Activated naive CD4-positive, alpha-beta T cell treated with anti-CD3 and anti-CD28 coated beads, Interleukin-2, amount 50 U/mL, for 72 hours (primary cell): ENCODE data around the gene STAC3. TPM values are rescaled to one million over a fixed set of nuclear protein-coding genes. Genes with fewer than 3 reads are reported as not detected.

Source experiments
- ATAC-seq, 2 donors: fragments of 150-1000 bp; cut with Tn5 transposase; 2 replicates each; pipeline ENCODE4 v1.10.0; 2021; ENCODE audit warnings: mild to moderate bottlenecking in 2 of 2, moderate library complexity in 2 of 2
- DNase-seq, 2 donors: peaks; one replicate each; pipeline ENCODE4 v3.0.0; 2021 to 2022; ENCODE audit warnings: low spot score in 2 of 2
- H3K27ac Mint-ChIP-seq, 2 donors: one replicate each; pipeline ENCODE4 v1.8.0; 2022; ENCODE audit warnings: mild to moderate bottlenecking in 2 of 2, mixed read lengths in 2 of 2
- H3K36me3 Mint-ChIP-seq, 2 donors: one replicate each; pipeline ENCODE4 v1.8.0; 2022; ENCODE audit warnings: mixed read lengths in 2 of 2
- H3K9me3 Mint-ChIP-seq, 2 donors: one replicate each; pipeline ENCODE4 v1.8.0; 2022; ENCODE audit warnings: mixed read lengths in 2 of 2
- total RNA-seq, 2 donors: library from RNA; stranded (reverse); gene quantifications; one replicate each; pipeline ENCODE4 v1.2.3, GENCODE V29; 2022

Gene STAC3
- total RNA-seq, 2 donors from 2014 or later, result 2.8 to 5.4 TPM

GRCh38 chr12:57240066-57240921, 10.7 kb downstream of the STAC3 start:
- H3K9me3 Mint-ChIP-seq, result no peaks in the 10 kb centered on the region
- ATAC-seq (peak; percentile 36 to 39), DNase-seq (peak in 1 of 2 donors; percentile 74)
- H3K27ac Mint-ChIP-seq, result peak overlapping the region; percentile 80 to 83
- peaks cover 0 to 4% of the 10 kb centered on the region in 2 donors for H3K36me3 Mint-ChIP-seq

- DNase-seq (no peak), ATAC-seq (peak; percentile 0 to 1)
- peak overlapping the region; percentile 80 to 83 for H3K27ac Mint-ChIP-seq
- H3K9me3 Mint-ChIP-seq, result no peaks in the 10 kb centered on the region
- H3K36me3 Mint-ChIP-seq, result peaks cover 2 to 4% of the 10 kb centered on the region in 2 donors
These were observed 11.4 kb downstream of the STAC3 start for GRCh38 chr12:57239587-57240065.

- peak; percentile 63 to 70 for ATAC-seq
- Mint-ChIP-seq H3K9me3 (no peaks in the 10 kb centered on the region), H3K27ac (peak overlapping the region in 1 of 2 donors; percentile 80), H3K36me3 (peaks cover 8 to 9% of the 10 kb centered on the region in 2 donors)
- DNase-seq, result peak; percentile 89 to 96
These were observed 12.0 kb downstream of the STAC3 start for GRCh38 chr12:57238854-57239554.

- no peak overlapping the region for H3K27ac Mint-ChIP-seq
- H3K9me3 Mint-ChIP-seq, result no peaks in the 10 kb centered on the region
- DNase-seq, result no peak
- peaks cover 16 to 17% of the 10 kb centered on the region in 2 donors for H3K36me3 Mint-ChIP-seq
- ATAC-seq, result no peak
These were observed 12.8 kb downstream of the STAC3 start for GRCh38 chr12:57237932-57238853.

GRCh38 chr12:57237596-57237931, 13.4 kb downstream of the STAC3 start:
- Mint-ChIP-seq H3K9me3 (no peaks in the 10 kb centered on the region), H3K27ac (peak overlapping the region in 1 of 2 donors; percentile 84), H3K36me3 (peaks cover 22 to 23% of the 10 kb centered on the region in 2 donors)
- ATAC-seq, result no peak
- DNase-seq, result no peak

- H3K36me3 Mint-ChIP-seq, result peaks cover 27 to 28% of the 10 kb centered on the region in 2 donors
These were observed 13.9 kb downstream of the STAC3 start for GRCh38 chr12:57236925-57237595.

GRCh38 chr12:57236201-57236924, 14.6 kb downstream of the STAC3 start:
- Mint-ChIP-seq H3K27ac (no peak overlapping the region), H3K36me3 (peaks cover 34% of the 10 kb centered on the region in 2 donors), H3K9me3 (no peaks in the 10 kb centered on the region)
- DNase-seq, result no peak
- ATAC-seq, result no peak

More at GRCh38 chr12:57236925-57237595, 13.9 kb downstream of the STAC3 start:
- DNase-seq, result no peak
- no peaks in the 10 kb centered on the region for H3K9me3 Mint-ChIP-seq
- peak overlapping the region in 1 of 2 donors; percentile 84 for H3K27ac Mint-ChIP-seq
- ATAC-seq, result no peak

DNA sequence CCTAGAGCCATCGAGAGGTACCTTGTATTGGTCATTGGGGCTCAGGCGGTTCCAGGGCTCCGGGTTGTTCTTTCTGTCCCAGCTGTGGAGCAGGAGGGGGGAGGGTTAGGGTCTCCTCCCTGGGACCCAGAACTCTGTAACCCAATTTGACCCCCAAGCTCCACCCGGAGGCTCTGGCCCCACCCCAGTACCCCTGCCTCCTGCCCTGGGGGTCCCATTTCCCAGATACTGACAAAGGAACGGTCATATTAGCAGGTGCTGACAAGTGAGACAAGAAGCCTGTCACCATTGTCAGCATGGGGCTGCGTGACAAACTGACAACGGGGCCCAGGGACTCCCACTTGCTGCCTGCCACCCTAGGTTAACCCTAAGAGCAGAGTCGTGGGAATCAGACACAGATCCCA, 15.3 kb downstream of the STAC3 start:
- Mint-ChIP-seq H3K9me3 (no peaks in the 10 kb centered on the region), H3K36me3 (peaks cover 39 to 41% of the 10 kb centered on the region in 2 donors), H3K27ac (no peak overlapping the region)
- DNase-seq (no peak), ATAC-seq (no peak)

GRCh38 chr12:57235017-57235727, 15.8 kb downstream of the STAC3 start:
- Mint-ChIP-seq H3K36me3 (peaks cover 45 to 46% of the 10 kb centered on the region in 2 donors), H3K9me3 (no peaks in the 10 kb centered on the region), H3K27ac (no peak overlapping the region)
- no peak for ATAC-seq
- DNase-seq, result no peak

- Mint-ChIP-seq H3K9me3 (no peaks in the 10 kb centered on the region), H3K36me3 (peaks cover 51 to 52% of the 10 kb centered on the region in 2 donors), H3K27ac (no peak overlapping the region)
- DNase-seq, result no peak
- no peak for ATAC-seq
These were observed 16.4 kb downstream of the STAC3 start for GRCh38 chr12:57234571-57235016.

DNA sequence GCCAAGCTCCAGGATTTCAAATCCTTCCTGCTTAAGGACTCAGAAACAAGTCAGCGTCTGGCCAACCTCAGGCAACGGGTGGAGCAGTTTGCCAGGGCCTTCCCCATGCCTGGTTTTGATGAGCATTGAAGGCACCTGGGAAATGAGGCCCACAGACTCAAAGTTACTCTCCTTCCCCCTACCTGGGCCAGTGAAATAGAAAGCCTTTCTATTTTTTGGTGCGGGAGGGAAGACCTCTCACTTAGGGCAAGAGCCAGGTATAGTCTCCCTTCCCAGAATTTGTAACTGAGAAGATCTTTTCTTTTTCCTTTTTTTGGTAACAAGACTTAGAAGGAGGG, 16.8 kb downstream of the STAC3 start:
- Mint-ChIP-seq H3K36me3 (peaks cover 53 to 54% of the 10 kb centered on the region in 2 donors), H3K27ac (no peak overlapping the region), H3K9me3 (no peaks in the 10 kb centered on the region)

GRCh38 chr12:57233357-57234232, 17.4 kb downstream of the STAC3 start:
- H3K36me3 Mint-ChIP-seq, result peaks cover 50 to 53% of the 10 kb centered on the region in 2 donors
- DNase-seq, result no peak

More for the DNA sequence above, 16.8 kb downstream of the STAC3 start:
- ATAC-seq, result no peak
- no peak for DNase-seq

GRCh38 chr12:57232156-57232756, 18.7 kb downstream of the STAC3 start:
- Mint-ChIP-seq H3K27ac (no peak overlapping the region), H3K9me3 (no peaks in the 10 kb centered on the region), H3K36me3 (peaks cover 50 to 53% of the 10 kb centered on the region in 2 donors)
- DNase-seq (no peak), ATAC-seq (no peak)

More at GRCh38 chr12:57233357-57234232, 17.4 kb downstream of the STAC3 start:
- ATAC-seq, result no peak
- Mint-ChIP-seq H3K9me3 (no peaks in the 10 kb centered on the region), H3K27ac (no peak overlapping the region)
